Activated CD4-positive, alpha-beta T cell treated with anti-CD3 and anti-CD28 coated beads, Interleukin-2, amount 50 U/mL, for 24 hours (primary cell): ENCODE results near the gene SDHA.
A peak's percentile ranks its signal among the peaks of the same experiment; 100 is the strongest.

Source experiments
- DNase-seq, 2 donors: peaks; one replicate each; pipeline ENCODE4 v3.0.0-alpha.2; 2020; ENCODE audit warnings: low read depth in 1 of 2, low spot score in 1 of 2

The SDHA gene

GRCh38 chr5:217494-218456, at the start of gene SDHA, which contains the start of gene CCDC127:
Gene SDHA (plus strand): TSS chr5:218320. CDS start chr5:218356, 36 bp downstream.
Gene CCDC127 (minus strand): TSS chr5:218153. CDS start chr5:216849, 1,304 bp downstream.
- peak; percentile 94 to 97 for DNase-seq

DNA sequence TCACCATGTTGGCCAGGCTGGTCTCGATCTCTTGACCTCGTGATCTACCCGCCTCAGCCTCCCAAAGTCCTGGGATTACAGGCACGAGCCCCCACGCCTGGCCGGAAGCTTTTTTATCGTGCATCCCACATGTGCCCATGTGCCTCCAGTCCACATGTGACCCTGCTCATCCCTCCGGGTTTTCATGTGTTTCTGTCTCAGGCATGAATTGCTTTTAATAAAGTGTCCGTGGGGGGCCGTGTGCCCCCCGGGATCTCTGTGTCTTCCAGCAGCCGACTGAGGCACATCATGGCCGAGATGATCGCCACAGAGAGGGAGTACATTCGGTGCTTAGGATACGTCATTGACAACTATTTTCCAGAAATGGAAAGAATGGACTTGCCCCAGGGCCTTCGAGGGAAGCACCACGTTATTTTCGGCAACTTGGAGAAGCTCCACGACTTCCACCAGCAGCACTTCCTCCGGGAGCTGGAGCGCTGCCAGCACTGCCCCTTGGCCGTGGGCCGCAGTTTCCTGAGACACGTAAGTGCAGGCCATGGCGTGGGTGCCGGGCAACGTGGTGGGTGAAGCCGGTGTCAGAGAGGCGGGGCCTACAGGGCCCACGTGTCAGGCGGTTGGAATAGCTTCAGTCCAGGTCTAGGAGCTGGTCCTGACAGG, 48.9 kb upstream of the SDHA start:
- DNase-seq, result no peak

DNA sequence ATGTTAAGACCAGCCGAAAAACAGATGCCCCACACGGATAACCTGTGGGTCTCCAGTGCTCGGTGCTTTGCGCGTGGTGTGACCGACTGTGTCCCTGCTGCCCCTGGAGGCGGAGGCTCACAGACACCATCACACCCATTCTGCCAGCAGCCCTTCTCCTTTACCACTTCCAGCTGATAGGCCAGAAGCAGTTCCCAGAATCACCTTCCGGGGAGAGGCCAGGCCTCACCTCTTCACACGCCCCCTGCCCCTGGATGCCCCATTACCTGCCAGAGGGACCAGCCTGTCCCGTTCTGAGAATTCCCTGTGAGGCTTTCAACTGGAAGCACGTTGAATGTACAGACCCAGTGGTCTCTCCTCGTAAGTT, 48.4 kb upstream of the SDHA start:
- DNase-seq, result no peak

DNA sequence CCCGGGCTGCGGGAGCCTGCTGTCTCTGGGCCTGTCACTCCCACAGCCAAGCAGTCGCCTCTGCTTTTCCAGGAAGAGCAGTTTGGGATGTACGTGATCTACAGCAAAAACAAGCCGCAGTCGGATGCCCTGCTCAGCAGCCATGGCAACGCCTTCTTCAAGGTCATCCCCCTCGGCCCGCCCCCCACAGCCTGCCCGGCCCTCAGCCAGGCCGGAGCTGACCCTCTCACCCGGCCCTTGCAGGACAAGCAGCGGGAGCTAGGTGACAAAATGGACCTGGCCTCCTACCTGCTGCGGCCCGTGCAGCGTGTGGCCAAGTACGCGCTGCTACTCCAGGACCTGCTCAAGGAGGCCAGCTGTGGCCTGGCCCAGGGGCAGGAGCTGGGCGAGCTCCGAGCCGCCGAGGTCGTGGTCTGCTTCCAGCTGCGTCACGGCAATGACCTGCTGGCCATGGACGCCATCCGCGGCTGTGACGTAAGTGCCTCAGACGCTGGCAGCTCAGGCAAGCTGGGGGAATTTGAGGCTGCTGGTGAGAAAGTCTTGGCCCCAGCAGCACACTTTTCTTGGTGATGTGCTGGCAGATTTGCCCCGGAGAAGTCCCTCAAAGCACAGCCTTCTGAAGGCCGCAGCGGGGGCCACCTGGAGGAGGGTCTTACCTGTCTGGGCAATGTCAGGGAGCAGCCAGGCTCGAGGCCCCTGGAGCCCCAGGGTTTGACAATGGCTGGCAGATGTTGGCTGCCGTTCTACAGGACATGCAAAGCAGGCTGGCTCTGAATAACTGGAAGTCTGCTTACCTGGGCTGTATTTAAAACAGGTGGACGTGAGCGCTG, 46.9 kb upstream of the SDHA start:
- DNase-seq, result no peak

GRCh38 chr5:171801-172331, 46.3 kb upstream of the SDHA start:
- no peak for DNase-seq

GRCh38 chr5:172421-172820, 45.7 kb upstream of the SDHA start:
- no peak for DNase-seq

- no peak for DNase-seq
Observed at GRCh38 chr5:172841-173251, 45.3 kb upstream of the SDHA start.

DNA sequence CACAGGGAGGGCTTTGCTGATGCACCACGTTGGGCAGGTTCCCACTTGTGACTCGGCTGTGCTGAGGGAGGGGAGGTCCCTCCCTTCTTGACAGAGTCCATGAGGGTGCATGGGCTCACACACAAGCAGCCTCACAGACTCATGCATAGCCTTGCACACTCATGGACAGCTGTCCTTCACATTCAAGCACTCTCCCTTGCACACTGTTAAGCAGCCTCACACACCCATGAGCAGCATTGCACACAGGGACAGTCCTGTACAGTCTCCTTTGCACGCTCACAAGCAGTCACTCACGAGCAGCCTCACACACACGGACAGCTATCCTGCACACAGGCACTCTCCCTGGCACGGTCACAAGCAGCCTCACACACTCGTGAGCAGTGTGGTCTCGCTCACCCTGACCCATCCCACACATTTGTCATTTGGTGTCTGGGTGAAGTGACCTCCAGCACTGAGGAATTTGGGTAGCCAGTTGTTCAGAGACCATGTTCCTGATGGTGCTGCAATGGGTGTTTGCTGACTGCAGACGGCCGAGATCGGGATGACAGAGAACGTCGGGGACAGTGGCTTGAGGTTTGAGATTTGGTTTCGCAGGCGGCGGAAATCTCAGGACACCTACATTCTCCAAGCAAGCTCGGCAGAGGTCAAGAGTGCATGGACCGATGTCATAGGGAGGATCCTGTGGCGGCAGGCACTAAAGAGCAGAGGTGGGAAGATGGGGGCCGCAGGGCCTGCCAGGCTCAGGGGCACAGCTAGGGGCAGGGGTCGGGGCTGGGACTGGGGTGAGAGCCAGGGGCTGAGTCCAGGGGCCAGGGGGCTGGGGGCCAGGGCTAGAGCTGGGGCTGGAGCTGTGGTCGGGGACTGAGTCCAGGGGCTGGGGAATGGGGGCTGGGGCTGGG, 44.5 kb upstream of the SDHA start:
- no peak for DNase-seq

DNA sequence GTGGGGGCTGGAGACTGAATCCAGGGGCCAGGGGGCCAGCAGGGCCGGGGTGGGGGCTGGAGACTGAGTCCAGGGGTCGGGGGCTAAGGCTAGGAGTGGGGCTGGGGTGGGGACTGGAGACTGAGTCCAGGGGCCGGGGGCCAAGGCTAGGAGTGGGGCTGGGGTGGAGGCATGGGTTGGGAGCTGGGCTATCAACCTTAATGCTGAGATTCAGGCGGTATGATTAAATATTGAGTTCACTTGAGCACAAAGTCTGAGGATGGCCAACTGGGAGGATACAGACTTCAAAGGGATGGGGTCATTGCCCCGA, 43.9 kb upstream of the SDHA start:
- DNase-seq, result no peak

- DNase-seq, result no peak
Observed at GRCh38 chr5:174876-175465, 43.1 kb upstream of the SDHA start.

GRCh38 chr5:176296-176823, 41.8 kb upstream of the SDHA start:
- DNase-seq, result no peak

DNA sequence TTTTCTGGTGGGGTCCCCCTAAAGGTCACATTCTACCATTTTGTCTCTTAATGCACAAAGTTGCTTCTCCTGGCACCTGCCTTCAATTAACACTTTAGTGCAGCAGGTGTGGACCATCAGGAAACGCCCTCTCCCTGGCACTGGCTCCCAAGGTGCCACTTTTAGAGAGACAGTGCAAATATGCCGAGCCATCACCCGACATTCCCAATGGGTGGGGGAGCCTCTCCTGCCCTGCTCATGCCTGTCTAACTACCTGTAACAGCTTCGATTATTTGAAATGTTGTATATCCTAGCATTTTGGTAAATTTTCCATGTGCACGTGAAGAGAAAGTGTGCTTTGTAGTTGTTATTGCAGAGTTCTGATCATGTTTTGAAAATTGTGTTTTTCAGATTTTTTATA, 40.0 kb upstream of the SDHA start:
- DNase-seq, result no peak

- no peak for DNase-seq
Observed at GRCh38 chr5:179401-179800, 38.7 kb upstream of the SDHA start.

GRCh38 chr5:180286-180918, 37.7 kb upstream of the SDHA start:
- no peak for DNase-seq

DNA sequence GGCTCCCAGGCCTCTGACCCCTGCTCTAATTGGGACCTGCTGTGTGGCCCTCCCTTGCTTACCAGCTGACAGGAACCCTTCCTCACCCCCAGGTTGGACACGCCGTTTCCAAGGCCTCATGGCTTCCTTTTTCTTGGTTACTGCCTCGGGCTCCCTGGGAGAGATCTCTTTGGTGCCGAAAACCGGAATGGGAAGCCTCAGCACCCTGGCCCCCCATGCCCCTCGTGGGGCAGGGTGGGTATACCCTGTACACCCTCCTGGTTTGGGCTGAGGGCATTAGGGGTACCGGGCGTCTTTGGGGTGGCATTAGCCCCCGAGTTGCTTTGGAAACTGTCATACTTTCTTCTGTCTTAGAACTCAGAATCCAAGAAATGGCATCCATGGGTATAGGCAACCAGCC, 37.0 kb upstream of the SDHA start:
- DNase-seq, result no peak

DNA sequence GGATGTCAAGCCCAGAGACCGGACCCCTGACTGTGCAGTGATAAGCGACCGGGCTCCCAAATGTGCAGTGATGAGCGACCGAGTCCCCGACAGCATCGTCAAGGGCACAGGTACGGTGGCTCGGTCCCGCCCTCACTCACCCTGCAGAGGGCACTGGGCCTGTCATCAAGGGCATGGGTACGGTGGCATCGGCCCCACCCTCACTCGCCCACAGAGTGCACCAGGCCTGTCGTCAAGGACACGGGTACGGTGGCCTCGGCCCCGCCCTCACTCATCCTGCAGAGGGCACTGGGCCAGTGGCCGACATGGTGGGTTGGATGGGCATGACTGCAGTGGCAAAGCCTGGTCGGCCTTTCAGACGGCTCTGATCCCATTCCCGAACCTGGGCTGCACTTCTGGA, 36.6 kb upstream of the SDHA start:
- DNase-seq, result no peak

- no peak for DNase-seq
Observed at GRCh38 chr5:182126-182525, 36.0 kb upstream of the SDHA start.

DNA sequence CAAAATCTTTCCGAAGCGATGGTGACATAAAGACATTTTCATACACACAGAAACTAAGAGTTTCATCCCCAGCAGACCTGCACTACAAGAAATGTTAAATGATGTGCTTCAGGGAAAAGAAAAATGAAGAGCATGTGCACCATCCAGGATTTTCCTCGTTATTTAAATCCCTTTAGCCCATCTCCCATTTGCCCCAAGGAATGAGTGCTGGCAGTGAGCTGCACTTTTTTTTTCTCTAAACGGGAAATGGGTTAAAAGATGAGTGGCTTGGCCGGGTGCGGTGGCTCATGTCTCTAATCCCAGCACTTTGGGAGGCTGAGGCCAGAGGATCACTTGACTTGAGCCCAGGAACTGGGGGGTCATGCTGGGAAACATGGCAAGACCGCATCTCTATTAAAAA, 33.6 kb upstream of the SDHA start:
- DNase-seq, result no peak
